NB4 (cell line): ENCODE data around the gene TMEM63C.

Experiments used
- CTCF ChIP-seq: IDR thresholded peaks from one replicate; pipeline ENCODE4 v1.5.1; 2012; ENCODE audit warnings: low read depth, low read length
- MYC ChIP-seq: IDR thresholded peaks from 2 replicates; pipeline ENCODE4 v1.6.1; 2011; ENCODE audit warnings: low read depth, low read length
- POLR2A ChIP-seq: IDR thresholded peaks from 2 replicates; pipeline ENCODE4 v1.6.1; 2011; ENCODE audit warnings: mild to moderate bottlenecking; ENCODE audit not compliant: insufficient read length; ENCODE audit errors: extremely low read depth

GRCh38 chr14:77178656-77179055 is 2.9 kb upstream of the TMEM63C start:
- TF ChIP-seq CTCF = no peak
- TF ChIP-seq MYC = no peak
- no peak for TF ChIP-seq POLR2A
